K562 (cell line): ENCODE results near the gene FNDC1. TPM values are rescaled to one million over a fixed set of nuclear protein-coding genes. Genes with fewer than 3 reads are reported as not detected.

Experiments used
- ARID3B ChIP-seq: fragments of 250-450 bp; sonication (Bioruptor Pico); IDR thresholded peaks from 2 replicates; pipeline ENCODE4 v1.4.0; 2020; ENCODE audit warnings: borderline replicate concordance
- CBFA2T2 ChIP-seq: fragments of 450-650 bp; conservative IDR thresholded peaks from 2 replicates; pipeline ENCODE4 v1.6.1; 2017; ENCODE audit warnings: mild to moderate bottlenecking
- CBX8 ChIP-seq: fragments of 200-600 bp; sonication (generic); IDR thresholded peaks from 2 replicates; pipeline ENCODE4 v1.6.1; 2012; ENCODE audit warnings: borderline replicate concordance, mixed run types, low read depth, mild to moderate bottlenecking, moderate library complexity, mixed read lengths, low read length, control low read depth, inconsistent platforms; ENCODE audit not compliant: poor library complexity, severe bottlenecking; ENCODE audit errors: extremely low read depth
- CREM ChIP-seq: IDR thresholded peaks from 2 replicates; pipeline ENCODE4 v1.6.1; 2014; ENCODE audit warnings: antibody characterized with exemption, low read depth
- ELF1 ChIP-seq: fragments of 200-800 bp; sonication (Bioruptor generic); IDR thresholded peaks from 2 replicates; pipeline ENCODE4 v1.6.1; 2016; ENCODE audit warnings: missing genetic modification characterization, missing compliant biosample characterization
- HDAC1 ChIP-seq, 2 experiments: fragments of 450-650 bp; IDR thresholded peaks; 2 replicates each; pipeline ENCODE4 v1.6.1; 2016 to 2017; ENCODE audit warnings: inconsistent platforms in 1 of 2, mild to moderate bottlenecking in 1 of 2, moderate library complexity in 1 of 2
- JUND ChIP-seq, 2 experiments: IDR thresholded peaks; 2 replicates in 1 of 2; 3 replicates in 1 of 2; pipeline ENCODE4 v1.6.1; 2011; ENCODE audit warnings: borderline replicate concordance in 2 of 2, low read depth in 2 of 2, low read length in 2 of 2, improper control_type of control experiment in 1 of 2, missing biosample characterization in 1 of 2, missing genetic modification characterization in 1 of 2, missing genetic modification reagents in 1 of 2
- KLF16 ChIP-seq: IDR thresholded peaks from 2 replicates; pipeline ENCODE4 v1.6.1; 2016; ENCODE audit warnings: antibody characterized with exemption
- LEF1 ChIP-seq: fragments of 450-650 bp; IDR thresholded peaks from 2 replicates; pipeline ENCODE4 v1.6.1; 2016; ENCODE audit warnings: mild to moderate bottlenecking
- PHB ChIP-seq: fragments of 250-450 bp; sonication (Bioruptor Pico); IDR thresholded peaks from 2 replicates; pipeline ENCODE4 v1.5.0; 2021
- POLR2AphosphoS2 ChIP-seq: IDR thresholded peaks from 2 replicates; pipeline ENCODE4 v1.6.1; 2012; ENCODE audit warnings: low read length, improper control_type of control experiment
- POLR3A ChIP-seq: IDR thresholded peaks from 2 replicates; pipeline ENCODE4 v1.6.1; 2011; ENCODE audit warnings: borderline replicate concordance, mild to moderate bottlenecking, moderate library complexity; ENCODE audit not compliant: insufficient read length, insufficient read depth; ENCODE audit errors: extremely low read depth
- RAD21 ChIP-seq, 2 experiments: fragments of 250-450 bp in 1 of 2; fragments of 450-650 bp in 1 of 2; sonication (Bioruptor Pico) in 1 of 2; formaldehyde crosslinking in 1 of 2; IDR thresholded peaks in 1 of 2; conservative IDR thresholded peaks in 1 of 2; 2 replicates each; pipeline versions ENCODE4 v1.4.0 to v1.8.0; 2020 to 2022; ENCODE audit warnings: mild to moderate bottlenecking in 2 of 2, moderate library complexity in 1 of 2
- RBM14 ChIP-seq: fragments of 200-400 bp; formaldehyde crosslinking; IDR thresholded peaks from 2 replicates; pipeline ENCODE4 v1.6.1; 2018; ENCODE audit warnings: low read depth, mild to moderate bottlenecking, low read length, moderate library complexity, borderline replicate concordance; ENCODE audit not compliant: insufficient read depth
- RBM25 ChIP-seq: fragments of 200-400 bp; formaldehyde crosslinking; IDR thresholded peaks from 2 replicates; pipeline ENCODE4 v1.6.1; 2018; ENCODE audit warnings: low read length, low read depth, moderate library complexity; ENCODE audit not compliant: severe bottlenecking
- SMC3 ChIP-seq: conservative IDR thresholded peaks from 2 replicates; pipeline ENCODE4 v1.6.1; 2011; ENCODE audit warnings: low read depth, low read length, improper control_type of control experiment; ENCODE audit not compliant: insufficient read depth
- TAF1 ChIP-seq: IDR thresholded peaks from 2 replicates; pipeline ENCODE4 v1.6.1; 2011; ENCODE audit warnings: mild to moderate bottlenecking, low read length, moderate library complexity; ENCODE audit not compliant: insufficient read depth, control insufficient read depth, severe bottlenecking; ENCODE audit errors: extremely low read depth
- TBL1XR1 ChIP-seq, 2 experiments: IDR thresholded peaks; 2 replicates each; pipeline ENCODE4 v1.6.1; 2012; ENCODE audit warnings: improper control_type of control experiment in 2 of 2, low read length in 2 of 2, mild to moderate bottlenecking in 1 of 2
- TRIM28 ChIP-seq: fragments of 450-650 bp; IDR thresholded peaks from 2 replicates; pipeline ENCODE4 v1.6.1; 2017
- XRCC3 ChIP-seq: fragments of 450-650 bp; IDR thresholded peaks from 2 replicates; pipeline ENCODE4 v1.6.1; 2017; ENCODE audit warnings: mild to moderate bottlenecking, moderate library complexity
- ZNF347 ChIP-seq: fragments of 450-650 bp; formaldehyde crosslinking; IDR thresholded peaks from 2 replicates; pipeline ENCODE4 v1.4.0; 2020; ENCODE audit warnings: low read depth, mild to moderate bottlenecking, moderate library complexity
- ZNF76 ChIP-seq: fragments of 250-450 bp; sonication (Bioruptor Pico); IDR thresholded peaks from 2 replicates; pipeline ENCODE4 v1.4.0; 2020; ENCODE audit warnings: mild to moderate bottlenecking, moderate library complexity, borderline replicate concordance
- polyA plus RNA-seq, 8 experiments: library from polyadenylated mRNA; depleted of rRNA in 4 of 8; stranded (reverse) in 5 of 8; unstranded in 3 of 8; fragments of >200 nt; fragmentation: Nextera tagmentation in 2 of 8; fragmentation: Illumina TruSeq in 1 of 8; extraction: Ambion mirVana in 2 of 8; extraction: Trizol in 1 of 8; gene quantifications; 2 replicates each; pipeline versions ENCODE4 v1.2.1 to v1.2.3, GENCODE V29; 2011 to 2014; ENCODE audit warnings: inconsistent platforms in 1 of 8, missing spikeins in 1 of 8
- total RNA-seq, 7 experiments: library from RNA; depleted of rRNA in 6 of 7; stranded (reverse); fragments of >200 nt in 6 of 7; fragmentation: Illumina TruSeq in 2 of 7; extraction: Trizol in 2 of 7; gene quantifications; 2 replicates each; pipeline versions ENCODE4 v1.2.1 to v1.2.3, GENCODE V29; 2011 to 2021; ENCODE audit warnings: low replicate concordance in 1 of 7
- TF ChIP-seq, protein P1 (sequence below): fragments of 450-650 bp; IDR thresholded peaks from 2 replicates; pipeline ENCODE4 v1.6.1; 2018; ENCODE audit not compliant: partially characterized antibody

The FNDC1 gene
- total and polyA plus RNA-seq, 9 of the 15 experiments (the other 6 are each of a cell fraction or from before 2014, with no cell fraction given), result not detected

DNA sequence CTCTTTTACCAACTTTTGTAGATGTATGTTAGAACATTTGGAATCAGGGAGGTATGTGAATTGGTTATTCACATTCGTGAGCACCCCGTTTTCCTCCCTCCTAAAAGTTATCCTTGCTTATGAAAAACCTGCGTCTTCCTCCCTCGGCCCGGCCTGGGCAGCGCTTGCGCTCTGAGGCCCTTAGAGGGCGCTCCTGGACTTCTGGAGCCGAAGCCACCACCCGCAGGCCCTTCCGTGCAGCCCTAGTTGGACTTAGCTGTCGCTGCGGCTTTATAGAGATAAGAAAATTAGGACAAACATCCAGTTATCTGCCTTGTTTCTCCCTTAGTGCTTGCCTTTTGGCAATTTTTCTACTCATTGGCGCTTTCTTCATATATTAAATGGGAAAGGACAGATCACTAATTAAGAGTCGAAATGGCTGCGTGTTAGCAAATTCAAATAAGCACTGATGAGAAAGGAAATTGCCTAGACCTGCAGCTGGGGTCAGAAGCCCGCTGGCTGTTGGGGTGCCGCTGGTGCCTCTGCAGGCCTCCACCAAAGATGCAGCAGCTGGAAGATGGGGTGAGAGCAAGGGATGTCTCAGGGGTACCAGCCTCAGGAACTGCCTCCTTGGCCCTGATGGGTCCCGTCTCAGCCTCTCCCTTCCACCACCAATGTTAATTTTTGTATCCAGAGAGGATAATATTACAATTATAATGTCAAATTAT is 5.2 kb downstream of the FNDC1 start (continued):
- TF ChIP-seq LEF1 (no peak), TRIM28 (no peak), KLF16 (peak; percentile 35; the same call in 1 of the 2 replicates), ARID3B (no peak), SMC3 (peak; percentile 93), ELF1 (tag) (no peak), TAF1 (no peak), RBM14 (no peak), RBM25 (no peak), JUND (IDR thresholded peaks at IDR 0.05; ENCODE audit: borderline replicate concordance, low read depth, low read length) (peak; percentile 57; the same call in 1 of the 2 replicates), JUND (tag; IDR thresholded peaks at IDR 0.05; ENCODE audit: borderline replicate concordance, low read depth, low read length) (no peak), HDAC1 (IDR thresholded peaks at IDR 0.05) (no peak), POLR2AphosphoS2 (no peak), ZNF347 (no peak), CBX8 (no peak), PHB (no peak), ZNF76 (no peak), POLR3A (no peak), TBL1XR1 (IDR thresholded peaks at IDR 0.05; ENCODE audit: low read length in 2 of 2) (0 out of 4 replicates have a peak, but pooled peaks of 1 of the 2 experiments have one; percentile 13), XRCC3 (no peak), RAD21 (CRISPR knock-in tag; conservative IDR thresholded peaks at IDR 0.05 in 1 of 2, IDR thresholded peaks at IDR 0.05 in 1 of 2) (peak; percentile 91 to 96), CREM (0 out of 2 replicates have a peak, but pooled peaks have one; percentile 13), CBFA2T2 (no peak)
- TF ChIP-seq, protein P1, sequence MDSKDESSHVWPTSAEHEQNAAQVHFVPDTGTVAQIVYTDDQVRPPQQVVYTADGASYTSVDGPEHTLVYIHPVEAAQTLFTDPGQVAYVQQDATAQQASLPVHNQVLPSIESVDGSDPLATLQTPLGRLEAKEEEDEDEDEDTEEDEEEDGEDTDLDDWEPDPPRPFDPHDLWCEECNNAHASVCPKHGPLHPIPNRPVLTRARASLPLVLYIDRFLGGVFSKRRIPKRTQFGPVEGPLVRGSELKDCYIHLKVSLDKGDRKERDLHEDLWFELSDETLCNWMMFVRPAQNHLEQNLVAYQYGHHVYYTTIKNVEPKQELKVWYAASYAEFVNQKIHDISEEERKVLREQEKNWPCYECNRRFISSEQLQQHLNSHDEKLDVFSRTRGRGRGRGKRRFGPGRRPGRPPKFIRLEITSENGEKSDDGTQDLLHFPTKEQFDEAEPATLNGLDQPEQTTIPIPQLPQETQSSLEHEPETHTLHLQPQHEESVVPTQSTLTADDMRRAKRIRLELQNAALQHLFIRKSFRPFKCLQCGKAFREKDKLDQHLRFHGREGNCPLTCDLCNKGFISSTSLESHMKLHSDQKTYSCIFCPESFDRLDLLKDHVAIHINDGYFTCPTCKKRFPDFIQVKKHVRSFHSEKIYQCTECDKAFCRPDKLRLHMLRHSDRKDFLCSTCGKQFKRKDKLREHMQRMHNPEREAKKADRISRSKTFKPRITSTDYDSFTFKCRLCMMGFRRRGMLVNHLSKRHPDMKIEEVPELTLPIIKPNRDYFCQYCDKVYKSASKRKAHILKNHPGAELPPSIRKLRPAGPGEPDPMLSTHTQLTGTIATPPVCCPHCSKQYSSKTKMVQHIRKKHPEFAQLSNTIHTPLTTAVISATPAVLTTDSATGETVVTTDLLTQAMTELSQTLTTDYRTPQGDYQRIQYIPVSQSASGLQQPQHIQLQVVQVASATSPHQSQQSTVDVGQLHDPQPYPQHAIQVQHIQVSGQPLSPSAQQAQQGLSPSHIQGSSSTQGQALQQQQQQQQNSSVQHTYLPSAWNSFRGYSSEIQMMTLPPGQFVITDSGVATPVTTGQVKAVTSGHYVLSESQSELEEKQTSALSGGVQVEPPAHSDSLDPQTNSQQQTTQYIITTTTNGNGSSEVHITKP, result no peak
